Measurements from ENCODE around the gene LMTK3.
A peak's percentile ranks its signal among the peaks of the same experiment; 100 is the strongest.

Gene LMTK3

GRCh38 chr19:48511800-48512503 is at the start of gene LMTK3:
Gene LMTK3, minus strand, starts transcription at chr19:48511835. Its CDS starts 259 bp downstream, at chr19:48511576.
- no peak for DNase-seq

- DNase-seq, result no peak
Measured at GRCh38 chr19:48561412-48561811, 49.8 kb upstream of the LMTK3 start.

- DNase-seq, result no peak
Measured at GRCh38 chr19:48560095-48560530, 48.5 kb upstream of the LMTK3 start.

- peak; percentile 98 for DNase-seq
Measured at GRCh38 chr19:48558018-48558684, 46.5 kb upstream of the LMTK3 start.

- no peak for DNase-seq
Measured at GRCh38 chr19:48556825-48557224, 45.2 kb upstream of the LMTK3 start.

- DNase-seq, result peak; percentile 89
Measured at GRCh38 chr19:48556163-48556562, 44.5 kb upstream of the LMTK3 start.

- DNase-seq, result peak; percentile 98
Measured at GRCh38 chr19:48554385-48555091, 42.9 kb upstream of the LMTK3 start.

- DNase-seq, result peak; percentile 97
Measured at GRCh38 chr19:48553676-48554384, 42.2 kb upstream of the LMTK3 start.

- DNase-seq, result no peak
Measured at GRCh38 chr19:48552406-48553322, 41.0 kb upstream of the LMTK3 start.

- no peak for DNase-seq
Measured at GRCh38 chr19:48551437-48552302, 40.0 kb upstream of the LMTK3 start, which contains the start of gene SULT2B1. Gene SULT2B1, plus strand, starts transcription at chr19:48552172. Its CDS starts 81 bp downstream, at chr19:48552253.

GRCh38 chr19:48549380-48549779 is 37.7 kb upstream of the LMTK3 start:
- no peak for DNase-seq

- no peak for DNase-seq
Measured at GRCh38 chr19:48548253-48548911, 36.7 kb upstream of the LMTK3 start.

GRCh38 chr19:48547722-48548121 is 36.1 kb upstream of the LMTK3 start:
- no peak for DNase-seq

- no peak for DNase-seq
Measured at GRCh38 chr19:48544856-48545750, 33.5 kb upstream of the LMTK3 start.

GRCh38 chr19:48543121-48543710 is 31.6 kb upstream of the LMTK3 start:
- DNase-seq, result peak; percentile 76

GRCh38 chr19:48541813-48542212 is 30.2 kb upstream of the LMTK3 start:
- no peak for DNase-seq

- DNase-seq, result no peak
Measured at GRCh38 chr19:48540110-48540509, 28.5 kb upstream of the LMTK3 start.

- no peak for DNase-seq
Measured at GRCh38 chr19:48539503-48540096, 28.0 kb upstream of the LMTK3 start.

Measured in islet precursor cell (in vitro differentiated cells).